NCI-H2227 treated with DMSO at 0.1 percent for 48 hours (cell line): Measurements from ENCODE around the gene C18orf54.
"Not testable (repeated sequence)": the region's sequence is repeated elsewhere in the genome, so short reads cannot be mapped to it uniquely, and the experiment has no call there.

Experiments used
- DNase-seq: peaks from one replicate; lab custom pipeline; 2025; lab: John Stamatoyannopoulos, UW

C18orf54 gene

GRCh38 chr18:54357660-54358494, at the start of gene C18orf54, which contains the start of gene STARD6:
C18orf54 (plus strand) TSS chr18:54357906; CDS start chr18:54360573, 2,667 bp downstream.
STARD6 (minus strand) TSS chr18:54357858; CDS start chr18:54354573, 3,285 bp downstream.
- peak; percentile 89 for DNase-seq

GRCh38 chr18:54309564-54309963, 48.1 kb upstream of the C18orf54 start:
- DNase-seq, result not testable (repeated sequence)

- DNase-seq, result no peak
Measured at GRCh38 chr18:54316071-54316820, 41.5 kb upstream of the C18orf54 start.

- no peak for DNase-seq
Measured at GRCh38 chr18:54323561-54323960, 34.1 kb upstream of the C18orf54 start.

- DNase-seq, result no peak
Measured at GRCh38 chr18:54323970-54324369, 33.7 kb upstream of the C18orf54 start.

GRCh38 chr18:54327818-54328217, 29.9 kb upstream of the C18orf54 start:
- DNase-seq, result no peak

GRCh38 chr18:54329787-54330186, 27.9 kb upstream of the C18orf54 start:
- DNase-seq, result no peak

- DNase-seq, result peak; percentile 4
Measured at GRCh38 chr18:54330768-54331548, 26.7 kb upstream of the C18orf54 start.

- DNase-seq, result no peak
Measured at GRCh38 chr18:54335638-54336173, 22.0 kb upstream of the C18orf54 start.

- no peak for DNase-seq
Measured at GRCh38 chr18:54338230-54338629, 19.5 kb upstream of the C18orf54 start.

- DNase-seq, result no peak
Measured at GRCh38 chr18:54351186-54351585, 6.5 kb upstream of the C18orf54 start.

GRCh38 chr18:54357082-54357659, 535 bp upstream of the C18orf54 start:
- DNase-seq, result peak; percentile 84

GRCh38 chr18:54358495-54359040, 862 bp downstream of the C18orf54 start:
- no peak for DNase-seq

GRCh38 chr18:54359233-54359632, 1.5 kb downstream of the C18orf54 start:
- no peak for DNase-seq

- no peak for DNase-seq
Measured at GRCh38 chr18:54360406-54360805, 2.7 kb downstream of the C18orf54 start.

GRCh38 chr18:54378057-54378456, 20.4 kb downstream of the C18orf54 start:
- no peak for DNase-seq

GRCh38 chr18:54381640-54382039, 23.9 kb downstream of the C18orf54 start:
- no peak for DNase-seq

- DNase-seq, result no peak
Measured at GRCh38 chr18:54382076-54382475, 24.4 kb downstream of the C18orf54 start.

- no peak for DNase-seq
Measured at GRCh38 chr18:54382733-54383252, 25.1 kb downstream of the C18orf54 start.

GRCh38 chr18:54386043-54386442, 28.3 kb downstream of the C18orf54 start:
- DNase-seq, result no peak
